B cell (primary cell): ENCODE results near the gene FAF1. TPM values are rescaled to one million over a fixed set of nuclear protein-coding genes. Genes with fewer than 3 reads are reported as not detected.

Experiments
- ATAC-seq: fragments of 200-7000 bp; cut with Tn5 transposase; one replicate; pipeline ENCODE4 v1.10.0; 2021; ENCODE audit warnings: low read depth, mild to moderate bottlenecking, moderate number of reproducible peaks, moderate library complexity
- CTCF ChIA-PET: fragments of 350-600 bp; sonication (Branson Sonifier 250); formaldehyde crosslinking; loops from one replicate; lab custom pipeline; 2021; ENCODE audit warnings: antibody characterized with exemption, inconsistent platforms; lab: Charles Lee
- POLR2A ChIA-PET: fragments of 350-600 bp; sonication (Branson Sonifier 250); formaldehyde crosslinking; loops from one replicate; lab custom pipeline; 2021; ENCODE audit warnings: antibody characterized with exemption; lab: Charles Lee
- DNase-seq: peaks from one replicate; pipeline ENCODE4 v3.0.0; 2013
- H2AFZ ChIP-seq: 2 replicates; pipeline ENCODE4 v1.6.1; 2012; ENCODE audit warnings: mild to moderate bottlenecking, low read depth, low read length; ENCODE audit not compliant: insufficient read depth, poor library complexity, severe bottlenecking
- H3K27ac ChIP-seq, 2 donors: 1 replicate in 1 of 2; 2 replicates in 1 of 2; pipeline ENCODE4 v1.5.1; 2012 to 2013; ENCODE audit warnings: low read length in 2 of 2, mild to moderate bottlenecking in 2 of 2, moderate library complexity in 1 of 2
- H3K27me3 ChIP-seq, 4 experiments: fragments of 200-600 bp in 1 of 4; sonication (generic) in 1 of 4; replicated peaks in 1 of 4; 1 replicate in 2 of 4; 2 replicates in 2 of 4; pipeline versions ENCODE4 v1.6.1 to v1.7.0; 2013 to 2016; ENCODE audit warnings: low read length in 3 of 4, mild to moderate bottlenecking in 2 of 4, mixed read lengths in 1 of 4, moderate library complexity in 1 of 4; ENCODE audit not compliant: insufficient read depth in 4 of 4, control insufficient read depth in 3 of 4; ENCODE audit errors: control extremely low read depth in 1 of 4
- H3K36me3 ChIP-seq, 2 experiments: replicated peaks in 1 of 2; 1 replicate in 1 of 2; 2 replicates in 1 of 2; pipeline versions ENCODE4 v1.6.1 to v1.7.1; 2013; ENCODE audit warnings: low read length in 1 of 2; ENCODE audit not compliant: insufficient read depth in 2 of 2, control insufficient read depth in 1 of 2; ENCODE audit errors: control extremely low read depth in 1 of 2, extremely low read depth in 1 of 2
- H3K4me1 ChIP-seq, 2 donors: fragments of 200-600 bp in 1 of 2; sonication (generic) in 1 of 2; 1 replicate in 1 of 2; 2 replicates in 1 of 2; pipeline versions ENCODE4 v1.5.1 to v1.6.1; 2013 to 2017; ENCODE audit warnings: low read length in 2 of 2; ENCODE audit not compliant: control insufficient read depth in 2 of 2, insufficient read depth in 2 of 2
- H3K4me2 ChIP-seq: replicated peaks from 2 replicates; pipeline ENCODE3; 2012; ENCODE audit warnings: mild to moderate bottlenecking, low read depth, low read length; ENCODE audit not compliant: poor library complexity, severe bottlenecking
- H3K4me3 ChIP-seq, 5 experiments: fragments of 200-600 bp in 1 of 5; sonication (generic) in 1 of 5; 1 replicate in 3 of 5; 2 replicates in 2 of 5; pipeline versions ENCODE4 v1.5.1 to v1.7.0; 2011 to 2016; ENCODE audit warnings: low read length in 4 of 5, mild to moderate bottlenecking in 4 of 5, low read depth in 2 of 5, control low read depth in 1 of 5, moderate library complexity in 1 of 5; ENCODE audit not compliant: insufficient read depth in 1 of 5; ENCODE audit errors: control extremely low read depth in 1 of 5, extremely low read depth in 1 of 5
- H3K79me2 ChIP-seq: fragments of 200-600 bp; sonication (generic); one replicate; pipeline ENCODE4 v1.6.0; 2016; ENCODE audit warnings: low read length; ENCODE audit not compliant: control insufficient read depth, insufficient read depth
- H3K9ac ChIP-seq: fragments of 200-600 bp; sonication (generic); 2 replicates; pipeline ENCODE4 v1.6.1; 2017; ENCODE audit warnings: mild to moderate bottlenecking, low read length, moderate library complexity
- H3K9me3 ChIP-seq, 3 donors: one replicate each; pipeline versions ENCODE4 v1.6.1 to v1.7.1; 2013; ENCODE audit warnings: low read length in 2 of 3; ENCODE audit not compliant: control insufficient read depth in 2 of 3, insufficient read depth in 1 of 3; ENCODE audit errors: control extremely low read depth in 1 of 3
- H4K20me1 ChIP-seq: 2 replicates; pipeline ENCODE4 v1.6.0; 2012; ENCODE audit warnings: mild to moderate bottlenecking, low read length; ENCODE audit not compliant: insufficient read depth, control insufficient read depth, poor library complexity, severe bottlenecking
- H3K27ac Mint-ChIP-seq: one replicate; pipeline ENCODE4 v1.8.0; 2021; ENCODE audit warnings: mixed read lengths
- H3K27me3 Mint-ChIP-seq: one replicate; pipeline ENCODE4 v1.8.0; 2021; ENCODE audit warnings: mixed read lengths
- H3K4me1 Mint-ChIP-seq: one replicate; pipeline ENCODE4 v1.8.0; 2021; ENCODE audit warnings: mixed read lengths
- H3K4me3 Mint-ChIP-seq: one replicate; pipeline ENCODE4 v1.8.0; 2021; ENCODE audit warnings: mixed read lengths
- H3K9me3 Mint-ChIP-seq: one replicate; pipeline ENCODE4 v1.8.0; 2022; ENCODE audit warnings: mixed read lengths; ENCODE audit not compliant: insufficient read depth
- CTCF ChIP-seq: fragments of 200-600 bp; IDR thresholded peaks from one replicate; pipeline ENCODE4 v1.8.0; 2022; ENCODE audit warnings: antibody characterized with exemption, mild to moderate bottlenecking
- EZH2 ChIP-seq: IDR thresholded peaks from 2 replicates; pipeline ENCODE4 v1.6.1; 2012; ENCODE audit warnings: borderline replicate concordance, low read depth, mild to moderate bottlenecking, moderate library complexity, low read length; ENCODE audit not compliant: insufficient read depth, poor library complexity, severe bottlenecking
- WGBS: methylation state at CpG from one replicate; pipeline ENCODE4 v1.1.5; 2013; ENCODE audit warnings: missing lambda C conversion rate; ENCODE audit not compliant: insufficient coverage; 5-methylcytosine and 5-hydroxymethylcytosine counted together
- intact Hi-C: fragments of 100-400 bp; cut with micrococcal nuclease; formaldehyde crosslinking; loops from one replicate; pipeline ENCODE4 v1.10.0; 2022
- polyA plus RNA-seq: library from polyadenylated mRNA; depleted of rRNA; stranded (reverse); fragments of >200 nt; gene quantifications from 2 replicates; pipeline ENCODE4 v1.2.3, GENCODE V29; 2012
- total RNA-seq, 2 donors: library from RNA; stranded (reverse); fragments of 120-200 nt in 1 of 2; gene quantifications; 1 replicate in 1 of 2; 2 replicates in 1 of 2; pipeline versions ENCODE4 v1.2.3 to v1.2.4, GENCODE V29; 2013 to 2022

The FAF1 gene
- total and polyA plus RNA-seq, 2 donors (not counting 1 experiment from before 2014, with no cell fraction given), result 10.1 to 58.4 TPM

GRCh38 chr1:50427086-50427817 lies 532.8 kb downstream of the FAF1 start:
- H3K4me3 ChIP-seq, result no peak overlapping the region
- H3K27me3 ChIP-seq, result peaks cover 5 to 92% (median 81%) of the 10 kb centered on the region in 4 experiments
- H4K20me1 ChIP-seq, result no peaks in the 10 kb centered on the region
- ChIA-PET POLR2A (no interaction called here), CTCF (no interaction called here)
- H3K27ac ChIP-seq, result no peak overlapping the region
- H3K36me3 ChIP-seq, result no peaks in the 10 kb centered on the region
- ATAC-seq (no peak), DNase-seq (peak; percentile 47)
- peak overlapping the region; percentile 29 for H3K4me3 Mint-ChIP-seq
- peaks cover 79% of the 10 kb centered on the region for H3K27me3 Mint-ChIP-seq
- H2AFZ ChIP-seq, result no peak overlapping the region
- 13% methylated on average over 29 of the region's 44 CpGs for WGBS
- intact Hi-C loops, result no loop called here
- no peak for TF ChIP-seq CTCF
- peak; percentile 77 for TF ChIP-seq EZH2
- no peaks in the 10 kb centered on the region for H3K79me2 ChIP-seq
- H3K4me1 Mint-ChIP-seq, result peaks cover 35% of the 10 kb centered on the region
- H3K4me1 ChIP-seq, result peaks cover 39 to 52% of the 10 kb centered on the region in 2 donors
- no peak overlapping the region for H3K9ac ChIP-seq
- no peak overlapping the region for H3K4me2 ChIP-seq
- H3K27ac Mint-ChIP-seq, result peak overlapping the region; percentile 20
- H3K9me3 ChIP-seq, result peaks cover 0 to 66% (median 20%) of the 10 kb centered on the region in 3 donors
- H3K9me3 Mint-ChIP-seq, result no peaks in the 10 kb centered on the region

GRCh38 chr1:50426702-50427085 lies 533.4 kb downstream of the FAF1 start:
- peaks cover 0 to 66% (median 20%) of the 10 kb centered on the region in 3 donors for H3K9me3 ChIP-seq
- intact Hi-C loops, result no loop called here
- TF ChIP-seq CTCF, result no peak
- no peak for TF ChIP-seq EZH2
- ATAC-seq, result no peak
- no peak overlapping the region for H3K27ac ChIP-seq
- H3K9ac ChIP-seq, result no peak overlapping the region
- H3K9me3 Mint-ChIP-seq, result no peaks in the 10 kb centered on the region
- peaks cover 80% of the 10 kb centered on the region for H3K27me3 Mint-ChIP-seq
- peak; percentile 17 for DNase-seq
- H3K4me1 ChIP-seq, result peaks cover 43 to 55% of the 10 kb centered on the region in 2 donors
- WGBS, result 11% methylated on average over 13 of the region's 28 CpGs
- H4K20me1 ChIP-seq, result no peaks in the 10 kb centered on the region
- no peaks in the 10 kb centered on the region for H3K36me3 ChIP-seq
- POLR2A ChIA-PET, result no interaction called here
- CTCF ChIA-PET, result no interaction called here
- no peaks in the 10 kb centered on the region for H3K79me2 ChIP-seq
- H3K4me3 ChIP-seq, result no peak overlapping the region
- peaks cover 39% of the 10 kb centered on the region for H3K4me1 Mint-ChIP-seq
- H3K4me2 ChIP-seq, result no peak overlapping the region
- H3K27ac Mint-ChIP-seq, result no peak overlapping the region
- peaks cover 5 to 93% (median 81%) of the 10 kb centered on the region in 4 experiments for H3K27me3 ChIP-seq
- no peak overlapping the region for H3K4me3 Mint-ChIP-seq
- H2AFZ ChIP-seq, result no peak overlapping the region
